HepG2 (cell line): Measurements from ENCODE around the gene FANCM. TPM values are rescaled to one million over a fixed set of nuclear protein-coding genes. Genes with fewer than 3 reads are reported as not detected.

Experiments
- ATF7 ChIP-seq, 2 experiments: fragments of 450-650 bp in 1 of 2; sonication (generic) in 1 of 2; formaldehyde crosslinking in 1 of 2; IDR thresholded peaks; 2 replicates each; pipeline versions ENCODE4 v1.4.0 to v1.6.1; 2016 to 2020; ENCODE audit warnings: antibody characterized with exemption in 1 of 2, mild to moderate bottlenecking in 1 of 2, missing genetic modification reagents in 1 of 2
- EED ChIP-seq: sonication (generic); formaldehyde crosslinking; IDR thresholded peaks from 2 replicates; pipeline ENCODE4 v1.5.0; 2020; ENCODE audit warnings: mild to moderate bottlenecking, missing genetic modification reagents
- FOSL2 ChIP-seq: sonication (generic); formaldehyde crosslinking; IDR thresholded peaks from 2 replicates; pipeline ENCODE4 v1.4.0; 2020; ENCODE audit warnings: missing genetic modification reagents
- GATA4 ChIP-seq: sonication (generic); IDR thresholded peaks from 2 replicates; pipeline ENCODE4 v1.6.1; 2016; ENCODE audit warnings: antibody characterized with exemption, low read depth, borderline replicate concordance
- KLF11 ChIP-seq: IDR thresholded peaks from 2 replicates; pipeline ENCODE4 v1.6.1; 2016; ENCODE audit warnings: missing compliant biosample characterization
- KMT2A ChIP-seq: sonication (generic); formaldehyde crosslinking; IDR thresholded peaks from 2 replicates; pipeline ENCODE4 v1.4.0; 2020; ENCODE audit warnings: missing genetic modification reagents
- MTA1 ChIP-seq: sonication (generic); formaldehyde crosslinking; IDR thresholded peaks from 2 replicates; pipeline ENCODE4 v1.4.0; 2020; ENCODE audit warnings: missing genetic modification reagents, mild to moderate bottlenecking, borderline replicate concordance
- MYNN ChIP-seq: sonication (generic); formaldehyde crosslinking; IDR thresholded peaks from 2 replicates; pipeline ENCODE4 v1.4.0; 2020; ENCODE audit warnings: mild to moderate bottlenecking, low read depth, missing genetic modification reagents
- NFE2L2 ChIP-seq: fragments of 150-350 bp; IDR thresholded peaks from 2 replicates; pipeline ENCODE4 v1.6.1; 2014; ENCODE audit warnings: low read length
- NRL ChIP-seq: sonication (generic); formaldehyde crosslinking; IDR thresholded peaks from 2 replicates; pipeline ENCODE4 v1.5.0; 2020; ENCODE audit warnings: missing genetic modification reagents, mild to moderate bottlenecking, moderate library complexity, borderline replicate concordance
- RORA ChIP-seq: sonication (generic); formaldehyde crosslinking; IDR thresholded peaks from 2 replicates; pipeline ENCODE4 v1.5.0; 2020; ENCODE audit warnings: mild to moderate bottlenecking, missing genetic modification reagents, moderate library complexity
- SMAD1 ChIP-seq: sonication (generic); formaldehyde crosslinking; IDR thresholded peaks from 2 replicates; pipeline ENCODE4 v1.4.0; 2020; ENCODE audit warnings: missing genetic modification reagents, low read depth, mild to moderate bottlenecking, borderline replicate concordance
- TMF1 ChIP-seq: sonication (generic); formaldehyde crosslinking; IDR thresholded peaks from 2 replicates; pipeline ENCODE4 v1.8.1; 2022; ENCODE audit warnings: low read depth, missing genetic modification reagents
- ZNF138 ChIP-seq: sonication (generic); formaldehyde crosslinking; IDR thresholded peaks from 2 replicates; pipeline ENCODE4 v1.5.0; 2020; ENCODE audit warnings: mild to moderate bottlenecking, low read depth, missing genetic modification reagents
- ZNF33A ChIP-seq: sonication (generic); formaldehyde crosslinking; IDR thresholded peaks from 2 replicates; pipeline ENCODE4 v1.5.1; 2020; ENCODE audit warnings: missing genetic modification reagents, mild to moderate bottlenecking, moderate library complexity, borderline replicate concordance
- ZNF556 ChIP-seq: sonication (generic); formaldehyde crosslinking; IDR thresholded peaks from 2 replicates; pipeline ENCODE4 v1.4.0; 2020; ENCODE audit warnings: mild to moderate bottlenecking, missing genetic modification reagents, borderline replicate concordance
- ZNF75D ChIP-seq: sonication (generic); formaldehyde crosslinking; IDR thresholded peaks from 2 replicates; pipeline ENCODE4 v1.8.1; 2023; ENCODE audit warnings: missing genetic modification reagents, mild to moderate bottlenecking, borderline replicate concordance
- ZNF773 ChIP-seq: sonication (generic); formaldehyde crosslinking; IDR thresholded peaks from 2 replicates; pipeline ENCODE4 v1.4.0; 2020; ENCODE audit warnings: missing genetic modification reagents, borderline replicate concordance
- ZNF792 ChIP-seq: IDR thresholded peaks from 2 replicates; pipeline ENCODE4 v1.6.1; 2016
- polyA plus RNA-seq, 8 experiments: library from polyadenylated mRNA; depleted of rRNA in 3 of 8; stranded (reverse) in 7 of 8; unstranded in 1 of 8; fragments of >200 nt; fragmentation: Illumina TruSeq in 4 of 8; extraction: Trizol in 4 of 8; gene quantifications; 2 replicates each; pipeline versions ENCODE4 v1.2.1 to v1.2.3, GENCODE V29; 2011 to 2016; ENCODE audit warnings: low read depth in 4 of 8, missing spikeins in 1 of 8, mixed read lengths in 1 of 8; ENCODE audit not compliant: insufficient read depth in 1 of 8
- total RNA-seq, 5 experiments: library from RNA; depleted of rRNA; stranded (reverse); fragments of >200 nt; fragmentation: Illumina TruSeq; extraction: Trizol; gene quantifications; 2 replicates each; pipeline ENCODE4 v1.2.3, GENCODE V29; 2016; ENCODE audit warnings: low read depth in 1 of 5
- TF ChIP-seq, protein P1 (sequence below): IDR thresholded peaks from 2 replicates; pipeline ENCODE4 v1.6.1; 2018; ENCODE audit warnings: missing genetic modification reagents, mild to moderate bottlenecking, missing compliant biosample characterization
- TF ChIP-seq, protein P2 (sequence below): IDR thresholded peaks from 2 replicates; pipeline ENCODE4 v1.6.1; 2016; ENCODE audit warnings: mild to moderate bottlenecking
- TF ChIP-seq, protein P3 (sequence below): sonication (generic); formaldehyde crosslinking; IDR thresholded peaks from 2 replicates; pipeline ENCODE4 v1.5.0; 2020; ENCODE audit warnings: missing genetic modification reagents
- TF ChIP-seq, protein P4 (sequence below): sonication (generic); formaldehyde crosslinking; IDR thresholded peaks from 2 replicates; pipeline ENCODE4 v1.4.0; 2020; ENCODE audit warnings: missing genetic modification reagents

Gene FANCM
- total and polyA plus RNA-seq, 2 of the 13 experiments (the other 11 are each of a cell fraction or from before 2014, with no cell fraction given) = 2.6 to 10.4 TPM

DNA sequence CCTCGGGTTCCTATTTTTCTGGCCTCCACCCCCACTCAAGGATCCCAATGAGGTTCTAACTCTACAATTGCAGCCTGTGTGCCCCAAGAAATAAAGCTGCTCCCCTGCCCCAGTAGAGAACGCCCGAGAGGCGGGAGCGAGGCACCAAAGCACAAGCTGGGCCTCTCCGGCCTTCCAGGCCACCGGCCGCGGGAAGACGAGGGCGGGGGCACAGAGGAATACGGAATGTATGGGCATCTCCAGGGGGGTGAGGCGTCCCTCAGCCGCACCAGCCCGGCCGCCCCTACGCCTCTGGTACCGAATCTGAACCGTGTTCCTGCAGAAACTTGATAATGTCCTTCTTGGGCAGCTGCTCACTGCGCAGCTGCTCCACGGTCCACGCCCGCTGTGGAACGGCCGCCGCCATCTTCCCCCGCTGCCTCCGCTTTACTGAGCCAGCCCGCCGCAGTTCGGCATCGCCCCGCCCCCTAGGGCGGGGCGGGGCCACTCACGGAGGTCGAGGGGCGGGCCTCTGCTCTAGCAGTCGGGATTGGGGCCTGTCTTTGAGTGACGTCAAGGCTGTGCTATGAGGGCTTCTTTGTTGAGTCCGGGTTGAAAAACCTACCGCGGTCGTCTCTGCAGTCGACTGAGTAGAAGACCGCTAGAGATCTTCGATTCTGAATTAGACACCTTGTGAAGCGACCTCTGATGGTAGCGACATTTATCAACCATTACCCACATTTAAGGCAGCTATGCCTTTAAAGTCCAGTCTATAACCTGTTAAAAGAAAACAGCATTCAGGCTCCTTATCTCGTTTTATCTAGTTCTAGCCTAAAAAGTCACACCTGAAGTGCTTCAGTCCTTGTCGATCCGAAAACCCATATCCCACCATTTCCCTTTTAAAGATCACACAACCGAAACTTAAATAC, 1.4 kb upstream of the FANCM start, which contains the start of gene FKBP3 (continued):
- TF ChIP-seq, protein P1, sequence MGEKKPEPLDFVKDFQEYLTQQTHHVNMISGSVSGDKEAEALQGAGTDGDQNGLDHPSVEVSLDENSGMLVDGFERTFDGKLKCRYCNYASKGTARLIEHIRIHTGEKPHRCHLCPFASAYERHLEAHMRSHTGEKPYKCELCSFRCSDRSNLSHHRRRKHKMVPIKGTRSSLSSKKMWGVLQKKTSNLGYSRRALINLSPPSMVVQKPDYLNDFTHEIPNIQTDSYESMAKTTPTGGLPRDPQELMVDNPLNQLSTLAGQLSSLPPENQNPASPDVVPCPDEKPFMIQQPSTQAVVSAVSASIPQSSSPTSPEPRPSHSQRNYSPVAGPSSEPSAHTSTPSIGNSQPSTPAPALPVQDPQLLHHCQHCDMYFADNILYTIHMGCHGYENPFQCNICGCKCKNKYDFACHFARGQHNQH = peak; percentile 77; the same call in 1 of the 2 replicates
- TF ChIP-seq KLF11 (CRISPR knock-in tag) (0 out of 2 replicates have a peak, but pooled peaks have one; percentile 13), MYNN (CRISPR knock-in tag) (no peak), NRL (CRISPR knock-in tag) (no peak; the same call in 1 of the 2 replicates), ZNF556 (CRISPR knock-in tag) (no peak), NFE2L2 (no peak), FOSL2 (no peak), ZNF138 (CRISPR knock-in tag) (no peak), TMF1 (CRISPR knock-in tag) (0 out of 2 replicates have a peak, but pooled peaks have one; percentile 77), EED (CRISPR knock-in tag) (no peak), ZNF792 (CRISPR knock-in tag) (peak; percentile 67; the same call in 1 of the 2 replicates), KMT2A (CRISPR knock-in tag) (peak; percentile 92), ZNF773 (no peak), ATF7 (IDR thresholded peaks at IDR 0.05) (peak; percentile 82), ATF7 (CRISPR knock-in tag; IDR thresholded peaks at IDR 0.05) (peak; percentile 54; the same call in 1 of the 2 replicates), ZNF33A (CRISPR knock-in tag) (no peak), RORA (no peak), MTA1 (CRISPR knock-in tag) (peak; percentile 32; the same call in 1 of the 2 replicates), GATA4 (peak; percentile 56; the same call in 1 of the 2 replicates), SMAD1 (CRISPR knock-in tag) (no peak), ZNF75D (CRISPR knock-in tag) (no peak)
- TF ChIP-seq, protein P2, sequence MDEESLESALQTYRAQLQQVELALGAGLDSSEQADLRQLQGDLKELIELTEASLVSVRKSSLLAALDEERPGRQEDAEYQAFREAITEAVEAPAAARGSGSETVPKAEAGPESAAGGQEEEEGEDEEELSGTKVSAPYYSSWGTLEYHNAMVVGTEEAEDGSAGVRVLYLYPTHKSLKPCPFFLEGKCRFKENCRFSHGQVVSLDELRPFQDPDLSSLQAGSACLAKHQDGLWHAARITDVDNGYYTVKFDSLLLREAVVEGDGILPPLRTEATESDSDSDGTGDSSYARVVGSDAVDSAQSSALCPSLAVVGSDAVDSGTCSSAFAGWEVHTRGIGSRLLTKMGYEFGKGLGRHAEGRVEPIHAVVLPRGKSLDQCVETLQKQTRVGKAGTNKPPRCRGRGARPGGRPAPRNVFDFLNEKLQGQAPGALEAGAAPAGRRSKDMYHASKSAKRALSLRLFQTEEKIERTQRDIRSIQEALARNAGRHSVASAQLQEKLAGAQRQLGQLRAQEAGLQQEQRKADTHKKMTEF (CRISPR knock-in tag) = peak; percentile 87
- TF ChIP-seq, protein P3, sequence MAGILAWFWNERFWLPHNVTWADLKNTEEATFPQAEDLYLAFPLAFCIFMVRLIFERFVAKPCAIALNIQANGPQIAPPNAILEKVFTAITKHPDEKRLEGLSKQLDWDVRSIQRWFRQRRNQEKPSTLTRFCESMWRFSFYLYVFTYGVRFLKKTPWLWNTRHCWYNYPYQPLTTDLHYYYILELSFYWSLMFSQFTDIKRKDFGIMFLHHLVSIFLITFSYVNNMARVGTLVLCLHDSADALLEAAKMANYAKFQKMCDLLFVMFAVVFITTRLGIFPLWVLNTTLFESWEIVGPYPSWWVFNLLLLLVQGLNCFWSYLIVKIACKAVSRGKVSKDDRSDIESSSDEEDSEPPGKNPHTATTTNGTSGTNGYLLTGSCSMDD = no peak
- TF ChIP-seq, protein P4, sequence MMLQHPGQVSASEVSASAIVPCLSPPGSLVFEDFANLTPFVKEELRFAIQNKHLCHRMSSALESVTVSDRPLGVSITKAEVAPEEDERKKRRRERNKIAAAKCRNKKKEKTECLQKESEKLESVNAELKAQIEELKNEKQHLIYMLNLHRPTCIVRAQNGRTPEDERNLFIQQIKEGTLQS (CRISPR knock-in tag) = no peak
